Islet precursor cell (in vitro differentiated cells): ENCODE results near the gene CD46.
"Not testable (repeated sequence)": the region's sequence is repeated elsewhere in the genome, so short reads cannot be mapped to it uniquely, and the experiment has no call there.

Experiments used
- DNase-seq: peaks from one replicate; pipeline ENCODE4 v3.0.0-alpha.2; 2018

CD46 gene

GRCh38 chr1:207751463-207751789 is 428 bp upstream of the CD46 start:
- DNase-seq: not testable (repeated sequence)

DNA sequence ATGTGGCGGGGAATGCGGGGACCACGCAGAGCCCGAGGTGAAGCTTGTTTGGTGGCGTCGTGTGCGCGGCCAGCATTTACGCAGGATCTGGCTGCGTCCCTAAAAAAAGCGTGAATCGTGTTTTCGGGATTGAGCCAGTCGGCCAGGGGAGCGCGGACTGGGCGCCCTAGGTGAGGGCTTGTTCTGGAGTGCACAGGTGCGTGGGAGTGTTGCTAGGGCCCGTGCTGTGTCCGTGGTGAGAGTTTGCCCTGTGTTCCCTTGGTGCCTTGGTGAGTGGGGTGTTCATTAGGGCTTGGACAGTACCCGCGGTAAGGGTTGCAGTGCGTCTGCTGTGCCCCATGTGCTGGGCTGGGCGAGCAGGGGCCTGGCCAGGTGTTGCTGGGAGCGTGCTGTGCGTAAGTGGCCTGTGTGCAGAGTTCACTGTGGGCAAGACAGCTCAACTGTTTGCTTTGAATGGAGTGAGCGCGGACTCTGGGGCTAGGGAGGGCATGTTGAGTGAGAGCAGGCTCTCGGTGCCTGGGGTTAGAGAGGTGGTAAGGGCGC is 673 bp downstream of the CD46 start:
- peak; percentile 74 for DNase-seq

- no peak for DNase-seq
These were observed 1.8 kb downstream of the CD46 start for GRCh38 chr1:207753611-207754010.

DNA sequence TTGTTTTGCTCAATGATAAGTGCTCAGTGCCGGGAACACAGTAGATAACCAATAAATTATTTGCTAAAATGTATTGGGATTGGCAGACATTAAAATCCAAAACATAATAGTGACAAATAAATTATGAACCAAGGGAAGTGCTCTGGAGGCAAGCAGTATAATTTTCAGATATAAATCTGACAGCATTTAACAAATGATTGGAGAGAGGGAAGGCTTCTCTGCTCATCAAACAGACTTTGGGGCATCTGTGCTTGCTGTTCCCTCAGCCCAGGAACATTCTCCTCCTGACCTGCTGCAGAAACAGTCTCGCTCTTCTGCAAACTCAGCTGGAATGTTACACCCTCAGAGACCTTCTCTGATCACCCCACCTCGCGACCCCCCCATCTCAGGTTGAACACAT is 2.2 kb downstream of the CD46 start:
- no peak for DNase-seq

GRCh38 chr1:207754974-207755700 is 3.3 kb downstream of the CD46 start:
- DNase-seq: no peak

- DNase-seq: no peak
These were observed 4.2 kb downstream of the CD46 start for GRCh38 chr1:207755846-207756693.

GRCh38 chr1:207762622-207763021 is 10.8 kb downstream of the CD46 start:
- no peak for DNase-seq

DNA sequence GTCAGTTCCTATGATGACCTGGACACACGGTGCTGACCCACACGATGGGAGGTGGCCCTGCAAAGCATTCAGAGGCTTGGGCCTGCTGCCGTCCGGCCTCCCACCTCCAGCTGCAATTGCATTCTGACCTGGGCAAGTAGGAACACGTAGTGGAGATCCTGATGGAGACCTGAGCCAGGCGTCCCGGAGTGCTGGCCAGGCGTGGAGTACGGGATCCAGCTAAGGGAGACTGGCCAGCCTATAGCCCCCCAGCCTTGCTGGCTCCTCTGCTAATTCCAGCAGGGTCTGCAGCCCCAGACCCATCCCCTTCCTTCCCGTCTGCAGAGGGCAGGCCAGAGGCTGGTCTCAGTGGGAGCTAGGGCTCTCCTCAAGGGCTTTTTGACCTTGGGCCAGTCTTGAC is 11.2 kb downstream of the CD46 start:
- DNase-seq: no peak

DNA sequence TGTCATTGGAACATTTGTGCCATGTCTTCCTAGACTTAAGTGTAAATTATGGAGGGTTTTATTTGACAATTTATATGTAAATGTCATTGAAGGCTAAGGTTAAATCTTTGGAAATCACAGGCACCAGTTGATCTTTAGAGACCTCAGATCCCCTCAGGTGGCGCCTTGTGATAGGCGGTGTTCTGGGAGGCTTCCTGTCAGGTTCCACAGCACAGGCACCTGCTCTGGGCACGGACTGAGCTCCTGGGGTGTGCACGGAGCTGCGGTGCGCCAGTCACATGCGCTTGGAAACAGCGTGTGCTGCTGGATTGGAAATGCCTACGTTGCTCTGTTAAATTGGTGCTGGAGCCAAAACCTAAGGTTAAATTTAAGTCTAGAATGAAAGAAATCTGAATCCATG is 12.1 kb downstream of the CD46 start:
- DNase-seq: no peak

- no peak for DNase-seq
These were observed 14.7 kb downstream of the CD46 start for GRCh38 chr1:207766569-207766968.

DNA sequence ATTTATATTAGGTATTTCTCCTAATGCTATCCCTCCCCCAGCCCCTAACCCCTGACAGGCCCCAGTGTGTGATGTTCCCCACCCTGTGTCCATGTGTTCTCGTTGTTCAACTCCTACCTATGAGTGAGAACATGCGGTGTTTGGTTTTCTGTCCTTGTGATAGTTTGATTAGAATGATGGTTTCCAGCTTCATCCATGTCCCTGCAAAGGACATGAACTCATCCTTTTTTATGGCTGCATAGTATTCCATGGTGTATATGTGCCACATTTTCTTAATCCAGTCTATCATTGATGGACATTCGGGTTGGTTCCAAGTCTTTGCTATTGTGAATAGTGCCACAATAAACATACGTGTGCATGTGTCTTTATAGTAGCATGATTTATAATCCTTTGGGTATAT is 18.7 kb downstream of the CD46 start:
- not testable (repeated sequence) for DNase-seq

DNA sequence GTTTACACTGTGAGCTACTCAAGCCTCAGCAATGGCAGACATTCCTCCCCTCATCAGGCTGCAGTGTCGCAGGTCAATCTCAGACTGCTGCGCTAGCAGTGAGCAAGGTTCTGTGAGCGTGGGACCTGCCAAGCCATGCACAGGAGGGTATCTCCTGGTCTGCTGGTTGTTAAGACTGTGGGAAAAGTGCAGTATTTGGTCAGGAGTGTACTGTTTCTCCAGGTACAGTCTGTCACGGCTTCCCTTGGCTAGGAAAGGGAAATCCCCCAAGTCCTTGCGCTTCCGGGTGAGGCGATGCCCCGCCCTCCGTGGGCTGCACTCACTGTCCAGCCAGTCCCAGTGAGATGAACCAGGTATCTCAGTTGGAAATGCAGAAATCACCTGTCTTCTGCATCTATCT is 24.2 kb downstream of the CD46 start:
- DNase-seq: not testable (repeated sequence)

DNA sequence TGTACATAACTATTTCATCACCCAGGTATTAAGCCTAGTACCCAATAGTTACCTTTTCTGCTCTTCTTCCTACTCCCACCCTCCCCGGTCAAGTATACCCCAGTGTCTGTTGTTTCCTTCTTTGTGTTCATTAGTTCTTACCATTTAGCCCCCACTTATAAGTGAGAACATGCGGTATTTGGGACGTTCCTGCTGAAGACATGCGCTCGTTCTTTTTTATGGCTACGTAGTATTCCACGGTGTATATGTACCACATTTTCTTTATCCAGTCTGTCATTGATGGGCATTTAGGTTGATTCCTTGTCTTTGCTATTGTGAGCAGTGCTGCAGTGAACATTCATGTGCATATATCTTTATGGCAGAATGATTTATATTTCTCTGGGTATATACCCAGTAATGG is 25.6 kb downstream of the CD46 start:
- DNase-seq: not testable (repeated sequence)

DNA sequence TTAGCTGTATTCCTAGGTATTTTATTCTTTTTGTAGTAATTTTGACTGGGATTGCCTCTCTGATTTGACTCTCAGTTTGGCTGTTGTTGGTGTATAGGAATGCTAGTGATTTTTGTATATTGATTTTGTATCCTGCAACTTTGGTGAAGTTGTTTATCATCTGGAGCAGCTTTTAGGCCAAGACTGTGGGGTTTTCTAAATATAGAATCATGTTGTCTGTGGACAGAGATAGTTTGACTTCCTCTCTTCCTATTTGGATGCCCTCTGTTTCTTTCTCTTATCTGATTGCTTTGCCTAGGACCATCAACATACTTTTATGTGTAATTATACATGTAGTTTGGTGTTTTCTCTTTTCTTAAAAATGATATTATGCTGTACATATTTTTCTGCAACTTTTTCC is 27.2 kb downstream of the CD46 start:
- DNase-seq: no peak

DNA sequence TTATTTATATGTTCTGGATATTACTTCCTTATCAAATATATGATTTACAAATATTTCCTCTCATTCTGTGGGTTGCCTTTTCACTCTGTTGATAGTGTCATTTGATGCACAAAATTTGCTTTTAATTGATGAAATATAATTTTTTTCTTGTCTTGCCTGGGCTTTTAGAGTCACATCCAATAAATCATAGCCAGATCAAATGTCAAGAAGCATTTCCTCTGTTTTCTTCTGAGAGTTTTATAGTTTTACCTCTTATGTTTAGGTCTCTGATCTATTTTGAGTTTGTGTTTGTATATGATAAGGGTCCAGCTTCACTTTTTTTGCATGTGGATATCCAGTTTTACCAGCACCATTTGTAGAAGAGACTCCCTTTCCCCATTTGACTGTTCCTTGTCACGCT is 29.5 kb downstream of the CD46 start:
- no peak for DNase-seq

DNA sequence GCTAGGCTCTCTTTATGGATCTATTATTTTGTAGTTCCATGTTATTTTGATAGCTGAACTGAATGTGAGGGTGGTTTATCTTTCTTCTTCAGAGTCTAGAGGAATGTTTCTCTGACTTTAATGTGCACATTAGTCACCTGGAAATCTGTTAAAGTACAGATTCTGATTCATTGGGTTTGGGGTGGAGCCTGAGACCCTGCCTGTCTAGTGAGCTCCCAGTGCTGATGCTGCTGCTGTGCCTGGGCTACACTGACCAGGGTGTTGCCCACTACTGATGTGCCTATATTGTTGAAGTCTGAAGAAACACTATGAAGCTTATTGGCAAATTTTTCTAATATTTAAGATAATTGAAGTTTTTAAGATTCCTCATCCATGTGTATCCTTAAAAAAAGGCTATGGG is 35.9 kb downstream of the CD46 start:
- DNase-seq: no peak

- DNase-seq: no peak
These were observed 37.5 kb downstream of the CD46 start for GRCh38 chr1:207789386-207789785.

DNA sequence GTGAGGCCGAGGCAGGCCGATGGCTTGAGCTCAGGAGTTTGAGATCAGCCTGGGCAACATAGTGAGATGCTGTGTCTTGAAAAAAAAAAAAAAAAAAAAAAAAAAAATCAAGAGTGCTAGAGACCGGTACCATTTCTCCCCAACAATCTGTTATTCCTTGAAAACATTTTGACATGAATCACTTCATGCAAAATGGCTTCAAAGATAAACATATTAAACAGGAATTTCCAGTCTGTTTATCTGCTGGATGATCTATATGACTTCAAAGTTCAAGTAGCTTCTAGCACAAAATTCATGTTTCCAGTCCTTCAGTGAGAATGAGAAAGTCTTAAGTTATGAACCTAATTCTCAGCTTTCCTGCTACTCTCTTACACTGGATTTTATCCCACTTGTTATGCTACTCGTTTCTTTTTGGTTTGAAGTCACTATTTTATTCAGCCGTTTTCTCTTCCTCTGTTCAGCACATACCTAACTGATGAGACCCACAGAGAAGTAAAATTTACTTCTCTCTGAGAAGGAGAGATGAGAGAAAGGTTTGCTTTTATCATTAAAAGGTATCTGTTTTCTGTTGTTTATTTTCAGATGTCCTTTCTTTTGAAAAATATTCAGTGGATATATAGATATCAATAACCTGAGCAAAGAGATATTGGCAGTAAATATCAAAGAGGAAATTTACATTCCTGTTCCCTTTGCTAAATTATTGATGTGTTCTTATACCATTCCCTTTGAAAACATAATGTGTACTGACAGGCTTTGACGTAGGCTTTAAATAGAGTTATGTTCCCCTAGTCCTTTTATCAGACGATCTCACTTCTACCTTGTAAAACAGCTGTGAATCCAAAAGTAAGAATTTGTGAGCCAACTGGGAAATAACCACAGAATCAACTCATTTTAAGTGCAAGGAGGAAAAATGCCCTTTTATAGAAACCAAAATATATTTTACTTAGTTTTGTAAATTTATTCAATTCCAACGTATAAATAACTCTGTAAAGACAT is 38.2 kb downstream of the CD46 start:
- no peak for DNase-seq

DNA sequence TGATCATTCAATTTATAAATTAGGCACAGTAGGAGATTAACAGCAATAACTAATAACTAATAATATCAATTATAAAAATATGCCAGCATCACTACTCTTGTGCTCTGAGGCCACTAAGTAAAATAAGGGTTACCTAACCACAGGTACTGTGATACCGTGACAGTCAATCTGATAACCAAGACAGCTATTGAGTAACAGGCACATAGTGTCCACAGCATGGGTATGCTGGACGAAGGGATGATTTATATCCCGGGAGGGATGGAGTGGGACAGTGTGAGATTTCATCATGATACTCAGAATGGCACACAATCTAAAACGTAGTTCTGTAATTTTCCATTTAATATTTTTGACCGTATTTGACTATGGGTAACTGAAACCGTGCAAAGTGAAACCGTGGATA is 39.4 kb downstream of the CD46 start:
- DNase-seq: no peak

DNA sequence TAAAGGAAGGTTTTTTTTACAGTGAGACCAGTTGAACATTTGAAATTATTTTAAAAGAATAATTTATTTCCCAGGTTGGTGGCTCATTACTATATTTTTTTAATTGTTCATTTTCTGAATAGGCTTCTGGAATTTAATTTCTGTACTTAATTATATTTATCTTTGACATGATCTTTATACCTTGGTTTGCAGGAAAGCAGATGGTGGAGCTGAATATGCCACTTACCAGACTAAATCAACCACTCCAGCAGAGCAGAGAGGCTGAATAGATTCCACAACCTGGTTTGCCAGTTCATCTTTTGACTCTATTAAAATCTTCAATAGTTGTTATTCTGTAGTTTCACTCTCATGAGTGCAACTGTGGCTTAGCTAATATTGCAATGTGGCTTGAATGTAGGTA is 41.5 kb downstream of the CD46 start:
- no peak for DNase-seq

- no peak for DNase-seq
These were observed 43.0 kb downstream of the CD46 start for GRCh38 chr1:207794861-207795260.

GRCh38 chr1:207797229-207797973 is 45.5 kb downstream of the CD46 start:
- peak; percentile 87 for DNase-seq
